HG03064 (cell line): ENCODE results near the gene RPL11.
"Not testable (repeated sequence)": the region's sequence is repeated elsewhere in the genome, so short reads cannot be mapped to it uniquely, and the experiment has no call there.

Experiments
- ATAC-seq: cut with Tn5 transposase; IDR thresholded peaks from one replicate; pipeline ENCODE4 v1.9.1; 2021; ENCODE audit warnings: low read depth; ENCODE audit not compliant: unreplicated experiment

The RPL11 gene

DNA sequence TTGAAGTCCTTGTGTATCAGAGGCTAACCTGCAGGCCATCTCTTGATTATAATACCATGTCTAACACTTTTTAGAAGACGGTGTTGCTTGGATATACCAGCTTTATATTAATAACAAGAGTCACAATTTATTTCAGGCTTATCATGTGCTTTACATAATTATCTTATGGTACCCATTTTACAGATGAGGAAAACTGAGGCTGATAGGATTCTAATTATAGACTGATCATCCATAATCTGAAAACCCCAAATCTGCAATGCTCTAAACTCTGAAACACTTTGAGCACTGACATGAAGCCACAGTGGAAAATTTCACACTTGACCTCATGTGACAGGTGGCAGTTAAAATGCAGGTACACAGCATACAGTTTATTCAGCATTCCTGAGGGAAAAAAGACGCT, 7.2 kb upstream of the RPL11 start:
- ATAC-seq = no peak

DNA sequence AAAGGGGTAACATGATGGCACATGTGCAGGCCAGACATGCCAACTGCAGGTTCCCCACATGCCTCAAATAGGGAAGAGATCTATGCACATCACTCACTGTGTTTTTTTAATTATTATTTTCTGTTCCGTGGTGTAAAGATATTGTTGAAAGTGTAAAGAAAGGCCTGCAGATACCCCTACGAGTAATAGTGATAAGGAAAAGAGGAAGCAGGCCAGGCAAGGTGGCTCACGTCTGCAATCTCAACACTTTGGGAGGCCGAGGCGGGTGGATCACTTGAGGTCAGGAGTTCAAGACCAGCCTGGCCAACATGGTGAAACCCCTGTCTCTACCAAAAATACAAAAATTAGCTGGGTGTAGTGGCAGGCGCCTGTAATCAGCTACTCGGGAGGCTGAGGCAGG, 6.4 kb upstream of the RPL11 start:
- ATAC-seq = not testable (repeated sequence)

DNA sequence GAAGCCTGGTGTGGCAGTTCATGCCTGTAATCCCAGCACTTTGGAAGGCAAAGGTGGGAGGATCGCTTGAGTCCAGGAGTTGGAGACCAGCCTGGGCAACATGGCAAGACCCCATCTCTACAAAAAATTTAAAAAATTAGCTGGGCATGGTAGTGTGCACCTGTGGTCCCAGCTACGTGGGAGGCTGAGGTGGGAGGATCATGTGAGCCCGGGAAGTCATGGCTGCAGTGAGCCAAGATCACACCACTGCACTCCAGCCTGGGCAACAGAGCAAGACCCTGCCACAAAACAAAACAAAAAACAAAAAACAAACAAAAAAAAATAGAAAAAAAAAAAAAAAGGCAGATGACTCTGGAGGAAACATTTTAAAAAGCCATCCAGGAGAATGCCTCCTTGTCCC, 3.9 kb upstream of the RPL11 start:
- not testable (repeated sequence) for ATAC-seq

DNA sequence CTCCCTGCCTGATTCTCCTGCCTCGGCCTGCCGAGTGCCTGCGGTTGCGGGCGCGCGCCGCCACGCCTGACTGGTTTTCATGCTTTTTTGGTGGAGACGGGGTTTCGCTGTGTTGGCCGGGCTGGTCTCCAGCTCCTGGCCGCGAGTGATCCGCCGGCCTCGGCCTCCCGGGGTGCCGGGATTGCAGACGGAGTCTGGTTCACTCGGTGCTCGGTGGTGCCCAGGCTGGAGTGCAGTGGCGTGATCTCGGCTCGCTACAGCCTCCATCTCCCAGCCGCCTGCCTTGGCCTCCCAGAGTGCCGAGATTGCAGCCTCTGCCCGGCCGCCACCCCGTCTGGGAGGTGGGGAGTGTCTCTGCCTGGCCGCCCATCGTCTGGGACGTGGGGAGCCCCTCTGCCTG, 3.3 kb upstream of the RPL11 start:
- not testable (repeated sequence) for ATAC-seq

DNA sequence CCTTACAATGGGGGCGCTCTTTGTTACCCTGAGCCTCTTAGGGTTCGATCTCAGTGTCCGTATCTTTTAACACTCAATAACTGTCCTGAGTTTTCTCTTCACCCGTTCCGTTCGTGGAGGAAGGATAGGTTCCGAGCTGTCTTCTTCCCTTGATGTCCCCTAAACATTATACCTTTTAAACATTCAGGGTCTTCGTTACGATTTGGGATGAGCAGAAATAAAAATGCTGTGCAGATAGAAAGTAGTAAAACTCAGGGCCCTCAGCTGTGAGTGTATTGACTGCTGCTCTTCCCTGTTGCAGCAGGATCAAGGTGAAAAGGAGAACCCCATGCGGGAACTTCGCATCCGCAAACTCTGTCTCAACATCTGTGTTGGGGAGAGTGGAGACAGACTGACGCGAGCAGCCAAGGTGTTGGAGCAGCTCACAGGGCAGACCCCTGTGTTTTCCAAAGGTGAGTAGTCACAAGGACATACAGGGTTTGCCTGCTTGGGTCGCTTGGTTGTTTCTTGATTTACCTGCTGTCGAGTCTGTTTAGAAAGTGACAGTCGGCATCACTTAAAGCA, 784 bp downstream of the RPL11 start:
- no peak for ATAC-seq

DNA sequence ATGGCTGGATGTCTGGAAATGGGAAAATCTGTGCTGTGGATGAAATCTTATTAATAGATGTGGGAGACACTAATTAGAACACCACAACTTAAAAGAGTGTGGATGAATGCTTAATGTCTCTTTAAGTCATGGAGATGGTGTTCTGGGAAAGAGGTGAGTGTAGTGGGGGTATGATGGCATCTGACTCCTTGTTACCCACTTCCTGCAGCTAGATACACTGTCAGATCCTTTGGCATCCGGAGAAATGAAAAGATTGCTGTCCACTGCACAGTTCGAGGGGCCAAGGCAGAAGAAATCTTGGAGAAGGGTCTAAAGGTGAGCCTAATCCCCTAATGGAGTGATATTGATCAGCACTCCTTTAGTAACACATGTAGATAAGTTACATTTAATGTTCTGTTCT, 2.0 kb downstream of the RPL11 start:
- ATAC-seq = no peak

DNA sequence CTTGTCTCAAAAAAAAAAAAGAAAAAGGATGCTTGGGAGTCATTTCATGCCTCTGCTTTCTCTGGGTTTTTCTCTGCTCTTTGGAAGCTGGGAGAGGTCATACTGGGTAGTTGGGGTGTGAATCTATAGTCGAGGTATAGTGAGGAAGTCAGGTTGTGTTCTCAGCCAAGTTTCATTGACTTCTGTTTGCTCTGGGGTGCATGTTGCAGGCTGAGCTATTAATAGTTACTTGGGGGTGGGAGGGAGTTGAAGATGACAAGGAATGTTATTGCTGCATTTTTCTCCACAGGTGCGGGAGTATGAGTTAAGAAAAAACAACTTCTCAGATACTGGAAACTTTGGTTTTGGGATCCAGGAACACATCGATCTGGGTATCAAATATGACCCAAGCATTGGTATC, 2.8 kb downstream of the RPL11 start:
- ATAC-seq = no peak

DNA sequence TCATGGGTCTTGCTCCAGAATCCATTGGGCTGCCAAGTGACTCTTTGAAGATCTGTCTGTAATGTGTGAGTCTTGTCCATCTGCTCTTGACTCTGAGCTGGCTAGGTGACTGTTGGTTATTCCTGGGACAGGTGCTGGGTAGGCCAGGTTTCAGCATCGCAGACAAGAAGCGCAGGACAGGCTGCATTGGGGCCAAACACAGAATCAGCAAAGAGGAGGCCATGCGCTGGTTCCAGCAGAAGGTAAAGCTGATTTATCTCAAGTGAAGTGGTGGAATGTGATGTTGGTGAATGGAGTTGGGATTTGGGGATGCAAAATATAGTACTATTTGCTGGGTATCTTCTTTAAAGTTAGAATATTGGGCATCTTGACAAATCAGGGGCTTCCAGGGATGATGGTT, 4.1 kb downstream of the RPL11 start:
- no peak for ATAC-seq

DNA sequence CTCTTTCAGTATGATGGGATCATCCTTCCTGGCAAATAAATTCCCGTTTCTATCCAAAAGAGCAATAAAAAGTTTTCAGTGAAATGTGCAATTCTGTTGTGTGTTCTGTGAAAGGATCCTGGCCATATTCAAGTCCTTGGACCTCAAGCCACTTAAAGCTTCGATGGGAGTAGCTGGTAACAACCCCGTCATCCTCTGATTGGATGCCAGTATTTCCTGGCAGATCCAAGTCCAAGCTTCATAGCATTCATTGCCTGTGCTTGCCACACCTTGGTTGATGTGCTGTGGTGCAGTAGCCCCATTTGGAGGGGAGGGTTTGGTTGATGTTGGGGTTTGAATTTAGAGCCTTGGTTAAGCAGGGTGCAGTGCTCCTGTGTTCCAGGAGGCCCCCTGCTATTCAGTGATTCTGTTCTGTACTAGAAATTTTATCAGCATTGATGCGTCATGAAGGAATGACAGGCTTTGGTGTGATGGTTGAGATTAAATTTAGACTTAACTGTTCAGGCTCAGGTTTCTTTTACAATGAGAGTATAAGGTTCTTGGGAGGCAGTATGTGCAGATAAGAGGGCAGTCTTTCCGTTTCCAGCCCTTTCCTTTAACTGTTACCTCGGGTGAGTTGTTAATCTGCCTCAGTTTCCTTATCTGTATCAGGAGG, 4.9 kb downstream of the RPL11 start:
- no peak for ATAC-seq

DNA sequence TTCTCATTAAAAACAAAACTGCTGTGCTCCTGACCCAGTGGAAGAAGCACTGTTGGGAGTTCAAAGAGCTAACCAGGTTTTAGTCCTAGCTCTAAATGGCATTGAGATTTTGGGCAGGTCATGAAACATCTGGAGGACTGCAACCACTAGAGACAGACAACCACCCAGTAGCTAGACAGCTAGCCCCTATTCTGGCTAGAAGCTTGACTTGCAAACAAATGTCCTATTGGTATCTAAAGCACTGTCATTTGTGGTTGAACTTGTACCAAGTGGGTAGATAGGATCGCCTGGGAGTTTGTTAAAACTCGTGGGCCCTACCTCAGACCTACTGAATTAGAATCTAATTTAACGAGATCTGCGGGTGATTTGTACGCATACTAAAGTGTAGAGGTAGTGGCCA, 6.9 kb downstream of the RPL11 start:
- ATAC-seq = no peak

DNA sequence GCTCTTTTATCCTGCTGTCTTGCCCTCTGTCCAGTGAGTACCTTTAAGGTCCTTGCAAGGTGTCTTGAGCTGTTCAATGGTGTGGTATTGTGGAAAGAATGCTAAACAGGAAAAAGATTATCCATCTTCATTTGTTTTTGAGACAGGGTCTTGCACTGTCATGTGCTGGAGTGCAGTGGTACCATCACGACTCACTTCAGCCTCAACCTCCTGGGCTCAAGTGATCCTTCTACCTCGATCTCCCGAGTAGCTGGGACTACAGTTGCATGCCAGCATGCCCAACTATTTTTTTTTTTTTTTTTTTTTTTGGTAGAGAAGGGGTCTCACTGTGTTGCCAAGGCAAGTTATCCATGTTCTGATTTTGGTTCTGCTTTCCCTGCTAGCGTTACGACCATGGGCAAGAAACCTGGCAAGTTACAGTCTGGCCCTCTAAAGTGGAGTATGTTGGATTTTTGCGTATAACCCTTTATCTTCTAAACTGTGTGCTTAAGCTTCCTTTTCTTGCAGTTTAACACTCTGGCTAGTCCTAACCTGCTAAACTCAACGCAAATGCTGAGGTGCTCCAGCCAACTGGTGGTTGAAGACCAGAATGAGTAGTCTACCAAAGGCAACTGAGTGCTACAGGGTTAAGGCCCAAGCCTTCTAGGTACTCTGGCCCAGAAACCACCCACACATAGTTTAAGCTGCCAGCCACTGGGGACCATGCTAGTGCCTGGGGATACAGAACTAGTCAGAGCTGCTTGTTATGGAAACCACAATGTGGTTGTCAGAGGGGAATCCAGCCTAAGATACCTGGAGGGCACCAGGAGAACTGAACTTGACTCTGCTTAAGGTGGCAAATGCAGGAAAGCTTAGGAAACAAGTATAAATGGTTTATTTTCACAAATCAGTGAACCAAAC, 7.9 kb downstream of the RPL11 start:
- ATAC-seq = no peak

DNA sequence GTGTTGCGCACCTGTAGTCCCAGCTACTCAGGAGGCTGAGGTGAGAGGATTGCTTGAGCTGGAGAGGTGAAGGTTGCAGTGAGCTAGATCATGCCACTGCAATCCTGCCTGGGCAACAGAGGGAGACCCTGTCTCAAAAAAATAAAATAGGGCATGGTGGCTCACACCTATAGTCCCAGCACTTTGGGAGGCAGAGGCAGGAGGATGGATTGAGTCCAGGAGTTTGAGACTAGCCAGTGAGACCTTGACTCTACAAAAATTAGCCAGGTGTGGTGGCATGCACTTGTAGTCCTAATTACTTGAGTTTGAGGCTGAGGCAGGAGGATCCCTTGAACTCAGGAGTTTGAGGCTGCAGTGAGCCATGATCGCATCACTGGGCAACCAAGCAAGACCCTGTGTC, 9.7 kb downstream of the RPL11 start:
- no peak for ATAC-seq

DNA sequence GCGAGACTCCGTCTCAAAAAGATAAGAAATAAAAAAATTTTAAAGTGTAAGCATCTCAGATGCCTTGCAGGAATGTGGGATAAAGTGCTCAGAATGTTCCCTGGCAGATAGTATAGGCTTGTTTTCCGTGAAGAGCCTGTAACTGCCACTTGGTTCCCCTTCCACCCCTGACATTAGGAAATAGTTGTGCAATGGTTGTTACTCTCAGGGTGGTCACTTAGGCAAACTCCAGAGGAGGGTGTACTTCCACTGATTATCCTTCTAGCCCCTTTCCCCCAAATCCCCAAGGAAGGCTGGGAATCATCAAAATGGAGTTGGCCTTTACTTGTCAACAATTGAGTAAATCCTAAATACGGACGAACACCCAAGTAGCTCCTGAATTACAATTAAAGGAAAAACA, 10.4 kb downstream of the RPL11 start:
- ATAC-seq = no peak

DNA sequence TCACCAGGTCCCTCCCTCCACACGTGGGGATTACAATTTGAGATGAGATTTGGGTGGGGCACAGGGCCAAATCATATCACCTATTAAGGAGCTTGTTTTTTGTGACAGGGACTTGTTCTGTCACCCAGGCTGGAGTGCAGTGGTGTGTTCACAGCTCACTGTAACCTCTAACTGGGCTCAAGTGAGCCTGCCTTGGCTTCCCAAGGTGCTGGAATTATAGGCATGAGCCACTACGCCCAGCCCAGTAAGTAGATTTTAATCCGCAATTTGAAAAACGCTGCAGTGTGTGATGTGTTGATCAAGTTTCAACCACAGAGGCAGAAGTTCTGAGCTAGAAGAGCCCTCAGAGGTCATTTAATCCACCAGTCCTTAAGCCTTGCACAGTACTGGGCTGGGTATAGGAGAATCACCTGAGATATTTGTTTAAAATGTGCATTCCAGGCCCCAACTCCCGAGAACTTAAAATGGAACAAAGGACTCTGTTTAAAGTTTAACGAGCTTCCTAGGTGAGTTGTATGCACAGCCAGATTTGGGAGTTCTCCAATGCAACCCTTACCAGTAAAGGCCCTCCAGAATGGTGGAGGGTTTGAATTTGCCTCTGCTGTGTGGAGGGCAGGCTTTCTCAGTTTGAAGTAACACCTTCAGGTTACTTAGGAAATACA, 13.4 kb downstream of the RPL11 start:
- ATAC-seq = no peak

DNA sequence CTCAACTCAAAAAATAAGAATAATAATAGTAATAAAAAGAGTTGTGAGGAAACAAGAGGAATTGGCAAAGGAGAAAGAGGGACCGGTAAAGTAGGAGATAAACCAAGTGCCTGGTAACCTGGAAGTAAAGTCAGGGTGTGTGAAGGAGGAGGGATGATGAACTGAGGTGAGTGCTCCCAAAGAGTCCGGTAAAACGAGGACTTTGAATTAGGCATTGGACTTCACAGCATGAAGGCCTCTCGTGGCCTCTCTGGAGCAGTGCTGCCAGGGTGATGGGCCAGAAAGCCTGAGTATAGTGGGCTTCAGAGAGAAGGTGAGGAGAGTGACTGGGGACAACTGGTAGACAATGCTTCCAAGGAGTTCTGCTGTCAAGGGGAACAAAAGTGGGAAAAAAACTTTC, 17.6 kb downstream of the RPL11 start:
- no peak for ATAC-seq

DNA sequence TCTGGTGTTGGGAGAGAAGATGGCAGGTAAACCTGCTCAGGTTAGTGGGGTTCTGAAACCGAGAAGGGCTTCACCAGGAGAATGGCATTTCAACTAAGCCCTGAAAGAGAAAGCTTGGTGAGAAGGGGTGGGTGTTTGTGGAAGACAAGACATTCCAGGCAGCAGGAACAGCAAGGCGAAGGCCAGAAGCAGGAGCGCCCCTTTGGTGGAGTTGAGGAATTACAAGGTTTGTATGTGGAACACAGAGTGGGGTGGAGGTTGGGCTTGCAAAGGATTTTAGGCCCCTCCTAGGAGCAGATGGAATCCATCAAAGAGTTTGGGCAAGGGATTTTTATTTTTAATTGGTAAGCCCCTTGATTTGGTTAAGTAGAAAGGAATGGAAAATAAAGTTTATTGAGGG, 26.9 kb downstream of the RPL11 start:
- no peak for ATAC-seq

DNA sequence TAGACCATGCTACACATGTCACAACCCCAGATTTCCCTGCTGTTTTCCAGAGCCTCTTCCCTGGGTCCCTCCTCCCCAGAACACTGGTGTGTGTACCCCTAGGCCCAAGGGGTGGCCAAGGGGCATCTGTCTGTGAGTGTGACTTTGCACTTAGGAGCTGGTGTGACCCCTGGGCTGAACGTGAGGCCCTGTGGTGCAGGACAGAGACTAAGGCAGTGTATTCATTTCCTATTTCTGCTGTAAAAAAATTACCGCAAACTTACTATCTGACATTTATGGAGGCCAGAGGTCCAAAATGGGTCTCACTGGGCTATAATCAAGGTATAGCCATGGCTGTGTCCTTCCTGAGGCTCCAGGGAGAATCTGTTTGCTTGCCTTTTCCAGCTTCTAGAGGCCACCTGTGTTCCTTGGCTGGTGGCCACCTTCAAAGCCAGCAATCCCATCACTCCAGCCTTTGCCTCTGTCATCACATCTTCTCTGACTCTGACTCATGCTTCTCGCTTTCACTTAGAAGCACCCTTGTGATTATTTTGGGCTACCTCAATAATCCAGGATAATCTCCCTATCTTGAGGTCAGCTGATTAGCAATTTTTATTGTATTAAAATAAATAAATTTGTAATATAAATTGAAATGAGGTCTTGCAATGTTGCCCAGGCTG, 27.7 kb downstream of the RPL11 start:
- no peak for ATAC-seq

DNA sequence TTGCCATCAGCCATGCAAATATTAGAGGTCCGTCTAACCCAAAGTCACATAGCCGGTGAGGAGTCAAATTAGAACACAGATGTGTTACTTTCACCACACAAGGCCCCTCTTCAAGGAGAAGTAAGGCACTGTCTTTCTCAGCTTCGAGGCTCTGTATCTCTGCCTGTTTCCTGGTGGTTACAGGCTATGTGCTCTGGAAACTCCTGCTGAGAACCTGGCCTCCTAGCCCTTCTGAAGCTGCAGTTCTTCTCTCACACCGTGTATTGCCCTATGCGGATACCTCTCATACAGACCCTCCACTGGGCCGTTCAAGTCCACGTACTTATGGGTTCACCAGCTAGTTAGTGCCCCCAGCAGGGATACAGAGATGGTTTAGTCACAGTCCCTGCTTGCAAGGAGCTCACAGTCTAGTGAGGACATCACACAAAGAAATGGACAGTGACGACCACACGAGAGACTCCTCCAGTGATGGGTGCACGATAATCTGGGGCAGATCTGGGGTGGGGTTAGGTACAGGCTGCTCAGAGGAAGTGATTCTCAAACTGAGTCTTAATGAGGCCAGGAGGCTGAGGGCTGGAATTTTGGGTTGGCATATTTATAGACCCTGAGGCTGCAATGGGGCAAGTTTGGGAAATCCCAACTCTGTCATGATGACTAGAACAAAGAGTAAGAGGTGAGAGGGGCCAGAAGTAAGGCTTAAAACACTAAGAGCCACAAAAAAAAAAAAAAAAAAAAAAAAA, 28.8 kb downstream of the RPL11 start:
- ATAC-seq = peak; percentile 57

DNA sequence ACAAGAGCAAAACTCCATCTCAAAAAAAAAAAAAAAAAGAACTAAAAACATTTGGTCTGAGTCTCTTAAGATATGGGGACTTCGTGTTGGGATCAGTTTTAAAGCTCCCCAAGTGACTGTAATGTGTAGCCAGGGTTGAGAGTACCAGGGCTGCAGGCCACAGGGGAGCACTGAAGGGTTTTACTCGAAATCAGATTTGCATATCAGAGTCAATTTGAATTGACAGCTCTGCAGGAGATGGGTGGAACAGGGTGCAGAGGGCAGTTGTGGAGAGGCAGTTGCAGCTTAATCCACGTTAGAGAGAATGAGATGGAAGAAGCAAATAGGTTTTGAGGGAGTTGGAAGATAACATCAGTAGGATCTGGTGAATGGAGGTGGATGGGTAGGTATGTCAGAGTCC, 31.0 kb downstream of the RPL11 start:
- ATAC-seq = no peak

DNA sequence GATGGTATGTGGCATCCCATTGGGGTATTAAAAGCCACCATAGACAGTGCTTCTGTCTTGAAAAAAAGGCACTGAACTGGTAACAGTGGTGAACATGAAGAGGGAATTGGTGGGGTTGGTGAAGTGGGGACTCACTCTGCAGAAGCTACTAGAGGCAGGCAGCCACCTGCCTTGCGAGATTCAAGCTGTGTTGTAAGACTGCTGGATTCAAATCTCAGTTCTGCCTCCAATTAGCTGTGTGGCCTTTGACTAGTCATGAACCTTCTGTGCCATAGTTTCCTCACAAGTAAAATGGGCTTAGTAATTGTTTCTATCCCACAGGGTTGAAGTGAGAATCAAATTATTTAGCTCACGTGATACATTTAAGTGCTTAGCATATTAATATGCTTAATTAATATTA, 35.1 kb downstream of the RPL11 start:
- no peak for ATAC-seq
